Spleen (tissue), 11 donors: ENCODE results near the gene FKBP8. TPM values are rescaled to one million over a fixed set of nuclear protein-coding genes. Genes with fewer than 3 reads are reported as not detected.
"Not testable (repeated sequence)": the region's sequence is repeated elsewhere in the genome, so short reads cannot be mapped to it uniquely, and the experiment has no call there.

Source experiments
- DNase-seq: peaks from one replicate; pipeline ENCODE4 v3.0.0-alpha.2; 2020
- H3K27ac ChIP-seq, 8 donors: fragments of 200-600 bp; sonication (generic) in 7 of 8; 1 replicate in 4 of 8; 2 replicates in 4 of 8; pipeline versions ENCODE4 v1.5.0 to v1.8.0; 2016 to 2021; ENCODE audit warnings: inconsistent platforms in 4 of 8, mild to moderate bottlenecking in 4 of 8, moderate library complexity in 1 of 8
- H3K27me3 ChIP-seq, 7 donors: fragments of 200-600 bp; sonication (generic) in 6 of 7; replicated peaks in 1 of 7; 1 replicate in 4 of 7; 2 replicates in 3 of 7; pipeline versions ENCODE4 v1.5.0 to v1.8.0; 2016 to 2021; ENCODE audit warnings: inconsistent platforms in 3 of 7, mild to moderate bottlenecking in 1 of 7
- H3K36me3 ChIP-seq, 6 donors: fragments of 200-600 bp; sonication (generic) in 5 of 6; 1 replicate in 4 of 6; 2 replicates in 2 of 6; pipeline versions ENCODE4 v1.5.0 to v1.8.0; 2016 to 2021; ENCODE audit warnings: inconsistent platforms in 2 of 6
- H3K4me1 ChIP-seq, 6 donors: fragments of 200-600 bp; sonication (generic) in 5 of 6; 1 replicate in 3 of 6; 2 replicates in 3 of 6; pipeline versions ENCODE4 v1.5.0 to v1.8.0; 2016 to 2021; ENCODE audit warnings: inconsistent platforms in 3 of 6
- H3K4me3 ChIP-seq, 8 donors: fragments of 200-600 bp; sonication (generic) in 7 of 8; 1 replicate in 4 of 8; 2 replicates in 4 of 8; pipeline versions ENCODE4 v1.5.0 to v1.8.0; 2016 to 2021; ENCODE audit warnings: inconsistent platforms in 4 of 8, mild to moderate bottlenecking in 4 of 8, moderate library complexity in 2 of 8
- H3K9me3 ChIP-seq, 8 donors: fragments of 200-600 bp; sonication (generic) in 7 of 8; 1 replicate in 4 of 8; 2 replicates in 4 of 8; pipeline versions ENCODE4 v1.5.0 to v1.8.0; 2016 to 2021; ENCODE audit warnings: inconsistent platforms in 4 of 8
- POLR2A ChIP-seq, 3 donors: fragments of 450-650 bp; IDR thresholded peaks; one replicate each; pipeline ENCODE4 v1.5.1; 2017; ENCODE audit warnings: antibody characterized with exemption in 3 of 3, mild to moderate bottlenecking in 1 of 3
- POLR2AphosphoS5 ChIP-seq, 3 donors: sonication (generic); formaldehyde crosslinking; IDR thresholded peaks; one replicate each; pipeline ENCODE4 v1.5.1; 2017; ENCODE audit warnings: antibody characterized with exemption in 3 of 3
- WGBS, 5 donors: extraction: QIAGEN DNeasy Blood & Tissue Kit in 3 of 5; methylation state at CpG; one replicate each; pipeline versions ENCODE4 v1.1.5 to v1.1.7; 2013 to 2018; 5-methylcytosine and 5-hydroxymethylcytosine counted together
- intact Hi-C: fragments of 100-400 bp; cut with DNase I; formaldehyde crosslinking; loops from one replicate; pipeline ENCODE4 v1.15.0; 2023; ENCODE audit warnings: low total_unique reads
- polyA plus RNA-seq, 3 donors: library from polyadenylated mRNA; stranded (reverse); fragments of 200-250 nt; gene quantifications; one replicate each; pipeline ENCODE4 v1.2.1, GENCODE V29; 2013
- total RNA-seq, 7 donors: library from RNA; depleted of rRNA in 3 of 7; stranded (reverse); fragments of >200 nt in 3 of 7; fragmentation: NEBNext Ultra II Directional in 4 of 7; extraction: Animal tissue kit (Norgen Biotek cat#: 25700) in 4 of 7; gene quantifications; one replicate each; pipeline versions ENCODE4 v1.1.0 to v1.2.1, GENCODE V29; 2016 to 2021
- TF ChIP-seq, protein P1 (sequence below), 11 experiments: fragments of 200-600 bp in 7 of 11; fragments of 450-650 bp in 4 of 11; sonication (generic) in 4 of 11; IDR thresholded peaks in 8 of 11; conservative IDR thresholded peaks in 3 of 11; 1 replicate in 7 of 11; 2 replicates in 4 of 11; pipeline versions ENCODE4 v1.4.0 to v1.8.0; 2016 to 2021; ENCODE audit warnings: antibody characterized with exemption in 11 of 11, inconsistent platforms in 4 of 11, mild to moderate bottlenecking in 1 of 11
- donor health status: healthy with polysubstance abuse.
- donor health status: DM: no; HTN: no; CAD: no; lungs with moderate emphysema.
- donor health status: DM: no; HTN: no; CAD: no.
- donor health status: Bipolar disorder and iron deficiency.
- donor health status: healthy.
- donor health status: DM: no; HTN: no; CAD: no.
- donor health status: DM: yes; HTN: yes; CAD: no.

FKBP8 gene
- total and polyA plus RNA-seq, 10 donors: 131 to 309 (median 202) TPM

DNA sequence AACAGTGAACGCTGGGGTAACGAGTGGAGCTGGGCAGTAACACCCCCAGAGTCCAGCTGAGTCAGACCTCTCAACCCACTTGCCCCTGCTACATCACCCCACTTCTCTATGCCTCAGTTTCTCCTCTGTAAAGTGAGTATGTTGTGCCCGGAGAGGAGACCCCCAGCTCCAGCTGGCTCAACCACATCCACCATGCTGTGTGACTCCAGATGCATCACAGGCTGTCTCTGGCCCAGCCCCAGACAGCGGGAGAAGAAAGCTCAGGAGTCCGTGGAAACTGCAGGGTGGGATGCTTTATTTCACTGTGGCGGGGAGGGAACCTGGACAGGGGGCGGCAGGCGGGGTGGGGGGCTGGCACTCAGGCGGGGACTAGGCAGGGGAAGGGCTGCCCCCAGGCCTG is 11.9 kb downstream of the FKBP8 start:
- TF ChIP-seq, protein P1, sequence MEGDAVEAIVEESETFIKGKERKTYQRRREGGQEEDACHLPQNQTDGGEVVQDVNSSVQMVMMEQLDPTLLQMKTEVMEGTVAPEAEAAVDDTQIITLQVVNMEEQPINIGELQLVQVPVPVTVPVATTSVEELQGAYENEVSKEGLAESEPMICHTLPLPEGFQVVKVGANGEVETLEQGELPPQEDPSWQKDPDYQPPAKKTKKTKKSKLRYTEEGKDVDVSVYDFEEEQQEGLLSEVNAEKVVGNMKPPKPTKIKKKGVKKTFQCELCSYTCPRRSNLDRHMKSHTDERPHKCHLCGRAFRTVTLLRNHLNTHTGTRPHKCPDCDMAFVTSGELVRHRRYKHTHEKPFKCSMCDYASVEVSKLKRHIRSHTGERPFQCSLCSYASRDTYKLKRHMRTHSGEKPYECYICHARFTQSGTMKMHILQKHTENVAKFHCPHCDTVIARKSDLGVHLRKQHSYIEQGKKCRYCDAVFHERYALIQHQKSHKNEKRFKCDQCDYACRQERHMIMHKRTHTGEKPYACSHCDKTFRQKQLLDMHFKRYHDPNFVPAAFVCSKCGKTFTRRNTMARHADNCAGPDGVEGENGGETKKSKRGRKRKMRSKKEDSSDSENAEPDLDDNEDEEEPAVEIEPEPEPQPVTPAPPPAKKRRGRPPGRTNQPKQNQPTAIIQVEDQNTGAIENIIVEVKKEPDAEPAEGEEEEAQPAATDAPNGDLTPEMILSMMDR (IDR thresholded peaks at IDR 0.05 in 8 of 11, conservative IDR thresholded peaks at IDR 0.05 in 3 of 11): no peak
- TF ChIP-seq POLR2A (IDR thresholded peaks at IDR 0.05) (no peak), POLR2AphosphoS5 (IDR thresholded peaks at IDR 0.05) (no peak)
- H3K4me3 ChIP-seq: no peak overlapping the region
- 91 to 97% (median 95%) methylated on average over 9 of the region's 9 CpGs for WGBS, 5 donors
- H3K27me3 ChIP-seq: no peaks in the 10 kb centered on the region
- peaks cover 0 to 13% (median 5%) of the 10 kb centered on the region in 6 donors for H3K4me1 ChIP-seq
- H3K9me3 ChIP-seq: no peaks in the 10 kb centered on the region
- intact Hi-C loops: no loop called here
- DNase-seq: no peak
- no peak overlapping the region for H3K27ac ChIP-seq
- H3K36me3 ChIP-seq: peaks cover 0 to 71% (median 43%) of the 10 kb centered on the region in 6 donors

DNA sequence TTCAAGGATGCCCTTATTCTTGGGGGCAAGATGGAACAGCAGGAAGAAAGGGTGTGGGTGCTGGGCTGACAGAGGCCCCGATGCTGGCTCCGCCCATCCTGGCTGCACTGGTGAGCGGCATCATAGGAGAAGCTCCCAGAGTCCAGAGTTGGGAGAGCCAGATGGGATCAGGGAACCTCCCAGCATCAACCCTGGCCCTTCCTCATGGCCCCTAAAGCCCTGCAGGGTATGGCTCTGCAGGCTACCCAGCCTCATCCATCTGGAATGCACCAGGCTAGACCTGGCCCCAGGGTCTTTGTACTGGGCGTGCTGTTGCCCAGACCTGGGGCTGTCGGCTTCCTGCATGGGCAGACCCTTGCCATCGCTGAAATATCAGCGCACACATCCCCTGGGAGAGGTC is 13.6 kb downstream of the FKBP8 start:
- no peaks in the 10 kb centered on the region for H3K27me3 ChIP-seq
- peak; percentile 12 to 53 (median 34) for TF ChIP-seq POLR2AphosphoS5 (IDR thresholded peaks at IDR 0.05)
- TF ChIP-seq, protein P1 (IDR thresholded peaks at IDR 0.05 in 8 of 11, conservative IDR thresholded peaks at IDR 0.05 in 3 of 11): no peak
- 78 to 91% (median 86%) methylated on average over 3 to 7 of the region's 7 CpGs for whole genome bisulfite sequencing, 5 donors

DNA sequence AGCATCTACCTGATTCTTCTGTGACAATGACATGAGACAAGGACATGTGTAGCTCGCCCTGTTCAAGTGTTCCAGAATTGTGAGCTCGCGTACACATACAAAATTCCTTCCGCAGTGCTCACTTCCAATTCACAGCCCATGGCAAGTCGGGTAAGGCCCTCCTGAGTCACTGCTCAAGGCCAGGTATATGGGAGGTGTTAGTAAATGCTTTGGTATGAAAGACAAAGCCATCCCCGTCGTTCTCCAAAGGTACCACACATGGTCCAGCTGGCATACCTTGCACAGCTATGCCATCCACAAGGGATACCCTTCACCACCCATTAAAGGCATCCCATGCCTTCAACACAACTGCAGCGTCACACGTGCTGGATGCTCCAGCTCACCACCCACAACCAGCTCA is 17.1 kb downstream of the FKBP8 start:
- peaks cover 0 to 23% (median 11%) of the 10 kb centered on the region in 6 donors for H3K4me1 ChIP-seq
- WGBS, 5 donors: 88 to 95% (median 89%) methylated on average over 9 of the region's 9 CpGs
- no peak overlapping the region for H3K27ac ChIP-seq
- no peaks in the 10 kb centered on the region for H3K9me3 ChIP-seq
- no peak overlapping the region for H3K4me3 ChIP-seq
- H3K36me3 ChIP-seq: peaks cover 0 to 20% (median 4%) of the 10 kb centered on the region in 6 donors
- intact Hi-C loops: no loop called here
- no peak for DNase-seq
- TF ChIP-seq, protein P1 (IDR thresholded peaks at IDR 0.05 in 8 of 11, conservative IDR thresholded peaks at IDR 0.05 in 3 of 11): no peak
- TF ChIP-seq POLR2AphosphoS5 (IDR thresholded peaks at IDR 0.05) (no peak), POLR2A (IDR thresholded peaks at IDR 0.05) (no peak)
- H3K27me3 ChIP-seq: no peaks in the 10 kb centered on the region

More for the DNA sequence above, 13.6 kb downstream of the FKBP8 start:
- no peak overlapping the region for H3K4me3 ChIP-seq
- no peak for DNase-seq
- no peaks in the 10 kb centered on the region for H3K9me3 ChIP-seq
- no peak overlapping the region for H3K27ac ChIP-seq
- H3K4me1 ChIP-seq: peaks cover 0 to 17% (median 5%) of the 10 kb centered on the region in 6 donors
- peaks cover 0 to 54% (median 30%) of the 10 kb centered on the region in 6 donors for H3K36me3 ChIP-seq
- intact Hi-C loops: no loop called here

DNA sequence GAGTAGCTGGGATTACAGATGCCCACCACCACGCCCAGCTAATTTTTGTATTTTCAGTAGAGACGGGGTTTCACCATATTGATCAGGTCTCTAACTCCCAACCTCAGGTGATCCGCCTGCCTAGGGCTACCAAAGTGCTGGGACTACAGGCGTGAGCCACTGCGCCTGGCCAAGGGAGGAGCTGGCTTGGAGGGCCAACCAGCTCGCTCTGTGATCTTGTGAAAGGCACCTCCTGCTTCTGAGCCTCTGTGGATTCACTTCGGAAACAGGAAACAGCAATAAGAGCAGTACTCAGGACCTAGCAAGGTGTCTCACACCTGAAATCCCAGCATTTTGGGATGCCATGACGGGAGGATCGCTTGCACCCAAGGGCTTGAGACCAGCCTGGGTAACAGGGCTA is 19.5 kb downstream of the FKBP8 start:
- no peak for DNase-seq
- TF ChIP-seq, protein P1 (IDR thresholded peaks at IDR 0.05 in 8 of 11, conservative IDR thresholded peaks at IDR 0.05 in 3 of 11): no peak
- TF ChIP-seq POLR2AphosphoS5 (IDR thresholded peaks at IDR 0.05) (no peak), POLR2A (IDR thresholded peaks at IDR 0.05) (no peak)
- Histone ChIP-seq H3K4me3 (no peak overlapping the region), H3K36me3 (no peaks in the 10 kb centered on the region), H3K4me1 (peaks cover 6 to 47% (median 27%) of the 10 kb centered on the region in 6 donors), H3K27ac (no peak overlapping the region), H3K9me3 (no peaks in the 10 kb centered on the region), H3K27me3 (no peaks in the 10 kb centered on the region)
- 84 to 95% (median 91%) methylated on average over 9 of the region's 9 CpGs for WGBS, 5 donors
- intact Hi-C loops: no loop called here

DNA sequence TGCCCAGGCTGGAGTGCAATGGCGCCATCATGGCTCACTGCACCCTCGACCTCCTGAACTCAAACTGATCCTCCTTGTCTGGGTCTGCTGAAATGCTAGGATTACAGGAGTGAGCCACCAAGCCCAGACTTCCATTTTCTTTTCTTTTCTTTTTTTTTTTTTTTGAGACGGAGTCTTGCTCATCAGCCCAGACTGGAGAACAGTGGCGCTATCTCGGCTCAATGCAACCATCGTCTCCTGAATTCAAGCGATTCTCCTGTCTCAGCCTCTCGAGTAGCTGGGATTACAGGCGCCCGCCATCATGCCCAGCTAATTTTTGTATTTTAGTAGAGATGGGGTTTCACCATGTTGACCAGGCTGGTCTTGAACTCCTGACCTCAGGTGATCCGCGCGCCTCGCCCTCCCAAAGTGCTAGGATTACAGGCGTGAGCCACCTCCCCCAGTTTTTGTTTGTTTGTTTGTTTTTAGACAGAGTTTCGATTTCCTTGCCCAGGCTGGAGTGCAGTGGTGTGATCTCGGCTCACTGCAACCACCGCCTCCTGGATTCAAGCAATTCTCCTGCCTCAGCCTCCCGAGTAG is 20.4 kb downstream of the FKBP8 start:
- H3K27me3 ChIP-seq, H3K36me3 ChIP-seq, H3K9me3 ChIP-seq, DNase-seq, intact Hi-C loops: not testable (repeated sequence)
- Histone ChIP-seq H3K27ac (peak overlapping the region; percentile 12 to 99 (median 88)), H3K4me3 (peak overlapping the region in 4 of 8 donors; percentile 13 to 98 (median 88)), H3K4me1 (peaks cover 6 to 56% (median 35%) of the 10 kb centered on the region in 6 donors)
- 74 to 82% (median 77%) methylated on average over 19 of the region's 19 CpGs for WGBS, 5 donors
